K562 (cell line): Measurements from ENCODE around the gene GNG3. TPM values are rescaled to one million over a fixed set of nuclear protein-coding genes. Genes with fewer than 3 reads are reported as not detected.

Source experiments
- CHCHD3 ChIP-seq: fragments of 250-450 bp; sonication (Bioruptor Pico); IDR thresholded peaks from 2 replicates; pipeline ENCODE4 v2.1.2; 2022; ENCODE audit warnings: mild to moderate bottlenecking
- FOXK1 ChIP-seq: sonication (generic); formaldehyde crosslinking; IDR thresholded peaks from 2 replicates; pipeline ENCODE4 v1.8.0; 2022; ENCODE audit warnings: missing genetic modification reagents, mild to moderate bottlenecking, borderline replicate concordance
- FOXP1 ChIP-seq: sonication (generic); formaldehyde crosslinking; IDR thresholded peaks from 2 replicates; pipeline ENCODE4 v1.8.0; 2022; ENCODE audit warnings: mild to moderate bottlenecking, missing genetic modification reagents
- KAT7 ChIP-seq: sonication (generic); formaldehyde crosslinking; IDR thresholded peaks from 2 replicates; pipeline ENCODE4 v1.8.0; 2022; ENCODE audit warnings: missing genetic modification reagents, mild to moderate bottlenecking, borderline replicate concordance
- MYNN ChIP-seq, 2 experiments: sonication (generic); formaldehyde crosslinking in 1 of 2; IDR thresholded peaks; 2 replicates each; pipeline versions ENCODE4 v1.5.0 to v1.6.1; 2016 to 2020; ENCODE audit warnings: antibody characterized with exemption in 1 of 2, missing genetic modification reagents in 1 of 2
- NFRKB ChIP-seq: fragments of 450-650 bp; IDR thresholded peaks from 2 replicates; pipeline ENCODE4 v1.6.1; 2016; ENCODE audit warnings: low read depth
- TEAD4 ChIP-seq, 2 experiments: sonication (generic) in 1 of 2; formaldehyde crosslinking in 1 of 2; IDR thresholded peaks; 2 replicates each; pipeline versions ENCODE4 v1.6.1 to v1.8.0; 2012 to 2022; ENCODE audit warnings: borderline replicate concordance in 1 of 2, inconsistent platforms in 1 of 2, low read length in 1 of 2, mild to moderate bottlenecking in 1 of 2, missing genetic modification reagents in 1 of 2
- ZNF764 ChIP-seq: fragments of 250-450 bp; sonication (Bioruptor Pico); IDR thresholded peaks from 2 replicates; pipeline ENCODE4 v1.4.0; 2020; ENCODE audit warnings: low read depth, mild to moderate bottlenecking, moderate library complexity
- ZNF79 ChIP-seq: fragments of 250-450 bp; sonication (Bioruptor Pico); IDR thresholded peaks from 2 replicates; pipeline ENCODE4 v1.4.0; 2020; ENCODE audit warnings: low read depth, mild to moderate bottlenecking, moderate library complexity
- polyA plus RNA-seq, 8 experiments: library from polyadenylated mRNA; depleted of rRNA in 4 of 8; stranded (reverse) in 5 of 8; unstranded in 3 of 8; fragments of >200 nt; fragmentation: Nextera tagmentation in 2 of 8; fragmentation: Illumina TruSeq in 1 of 8; extraction: Ambion mirVana in 2 of 8; extraction: Trizol in 1 of 8; gene quantifications; 2 replicates each; pipeline versions ENCODE4 v1.2.1 to v1.2.3, GENCODE V29; 2011 to 2014; ENCODE audit warnings: inconsistent platforms in 1 of 8, missing spikeins in 1 of 8
- total RNA-seq, 7 experiments: library from RNA; depleted of rRNA in 6 of 7; stranded (reverse); fragments of >200 nt in 6 of 7; fragmentation: Illumina TruSeq in 2 of 7; extraction: Trizol in 2 of 7; gene quantifications; 2 replicates each; pipeline versions ENCODE4 v1.2.1 to v1.2.3, GENCODE V29; 2011 to 2021; ENCODE audit warnings: low replicate concordance in 1 of 7
- TF ChIP-seq, protein P1 (sequence below): fragments of 250-450 bp; sonication (Bioruptor Pico); IDR thresholded peaks from 2 replicates; pipeline ENCODE4 v1.8.0; 2021; ENCODE audit warnings: borderline replicate concordance, mild to moderate bottlenecking, moderate library complexity; ENCODE audit not compliant: poor library complexity, severe bottlenecking
- TF ChIP-seq, protein P2 (sequence below): fragments of 250-450 bp; sonication (Bioruptor Pico); IDR thresholded peaks from 2 replicates; pipeline ENCODE4 v1.8.0; 2022; ENCODE audit warnings: inconsistent platforms, mild to moderate bottlenecking, moderate library complexity, borderline replicate concordance
- TF ChIP-seq, protein P3 (sequence below): sonication (generic); formaldehyde crosslinking; IDR thresholded peaks from 2 replicates; pipeline ENCODE4 v1.5.0; 2020; ENCODE audit warnings: missing genetic modification reagents
- TF ChIP-seq, protein P4 (sequence below): sonication (generic); formaldehyde crosslinking; IDR thresholded peaks from 2 replicates; pipeline ENCODE4 v1.9.0; 2022; ENCODE audit warnings: mild to moderate bottlenecking, missing genetic modification reagents
- TF ChIP-seq, protein P5 (sequence below): sonication (generic); formaldehyde crosslinking; IDR thresholded peaks from 2 replicates; pipeline ENCODE4 v1.8.0; 2022; ENCODE audit warnings: mild to moderate bottlenecking, missing genetic modification reagents
- TF ChIP-seq, protein P6 (sequence below): sonication (generic); formaldehyde crosslinking; IDR thresholded peaks from 2 replicates; pipeline ENCODE4 v1.8.1; 2023; ENCODE audit warnings: mild to moderate bottlenecking, missing genetic modification reagents

Gene GNG3
- total and polyA plus RNA-seq, 9 of the 15 experiments (the other 6 are each of a cell fraction or from before 2014, with no cell fraction given) = 0.07 TPM; not detected in 8

DNA sequence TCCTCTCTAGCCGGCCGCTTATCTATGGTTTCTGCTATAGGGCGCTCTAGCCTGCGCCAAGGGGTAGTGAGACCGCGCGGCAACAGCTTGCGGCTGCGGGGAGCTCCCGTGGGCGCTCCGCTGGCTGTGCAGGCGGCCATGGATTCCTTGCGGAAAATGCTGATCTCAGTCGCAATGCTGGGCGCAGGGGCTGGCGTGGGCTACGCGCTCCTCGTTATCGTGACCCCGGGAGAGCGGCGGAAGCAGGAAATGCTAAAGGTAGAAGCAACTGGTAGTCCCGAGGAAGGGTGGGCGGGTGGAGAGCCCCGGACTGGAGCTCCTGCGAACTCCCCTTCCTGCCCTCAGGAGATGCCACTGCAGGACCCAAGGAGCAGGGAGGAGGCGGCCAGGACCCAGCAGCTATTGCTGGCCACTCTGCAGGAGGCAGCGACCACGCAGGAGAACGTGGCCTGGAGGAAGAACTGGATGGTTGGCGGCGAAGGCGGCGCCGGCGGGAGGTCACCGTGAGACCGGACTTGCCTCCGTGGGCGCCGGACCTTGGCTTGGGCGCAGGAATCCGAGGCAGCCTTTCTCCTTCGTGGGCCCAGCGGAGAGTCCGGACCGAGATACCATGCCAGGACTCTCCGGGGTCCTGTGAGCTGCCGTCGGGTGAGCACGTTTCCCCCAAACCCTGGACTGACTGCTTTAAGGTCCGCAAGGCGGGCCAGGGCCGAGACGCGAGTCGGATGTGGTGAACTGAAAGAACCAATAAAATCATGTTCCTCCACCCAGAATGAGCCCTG is 35.7 kb upstream of the GNG3 start, which contains the start of the genes LBHD1 and UQCC3 (continued):
- TF ChIP-seq MYNN (IDR thresholded peaks at IDR 0.05) = 0 out of 2 replicates have a peak, but pooled peaks have one; percentile 25
- TF ChIP-seq MYNN (CRISPR knock-in tag; IDR thresholded peaks at IDR 0.05) = no peak
- TF ChIP-seq FOXP1 (CRISPR knock-in tag) = peak; percentile 92
- TF ChIP-seq, protein P1, sequence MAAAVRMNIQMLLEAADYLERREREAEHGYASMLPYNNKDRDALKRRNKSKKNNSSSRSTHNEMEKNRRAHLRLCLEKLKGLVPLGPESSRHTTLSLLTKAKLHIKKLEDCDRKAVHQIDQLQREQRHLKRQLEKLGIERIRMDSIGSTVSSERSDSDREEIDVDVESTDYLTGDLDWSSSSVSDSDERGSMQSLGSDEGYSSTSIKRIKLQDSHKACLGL = no peak
- TF ChIP-seq, protein P2, sequence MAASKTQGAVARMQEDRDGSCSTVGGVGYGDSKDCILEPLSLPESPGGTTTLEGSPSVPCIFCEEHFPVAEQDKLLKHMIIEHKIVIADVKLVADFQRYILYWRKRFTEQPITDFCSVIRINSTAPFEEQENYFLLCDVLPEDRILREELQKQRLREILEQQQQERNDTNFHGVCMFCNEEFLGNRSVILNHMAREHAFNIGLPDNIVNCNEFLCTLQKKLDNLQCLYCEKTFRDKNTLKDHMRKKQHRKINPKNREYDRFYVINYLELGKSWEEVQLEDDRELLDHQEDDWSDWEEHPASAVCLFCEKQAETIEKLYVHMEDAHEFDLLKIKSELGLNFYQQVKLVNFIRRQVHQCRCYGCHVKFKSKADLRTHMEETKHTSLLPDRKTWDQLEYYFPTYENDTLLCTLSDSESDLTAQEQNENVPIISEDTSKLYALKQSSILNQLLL = no peak
- TF ChIP-seq CHCHD3 = 0 out of 2 replicates have a peak, but pooled peaks have one; percentile 14
- TF ChIP-seq, protein P3, sequence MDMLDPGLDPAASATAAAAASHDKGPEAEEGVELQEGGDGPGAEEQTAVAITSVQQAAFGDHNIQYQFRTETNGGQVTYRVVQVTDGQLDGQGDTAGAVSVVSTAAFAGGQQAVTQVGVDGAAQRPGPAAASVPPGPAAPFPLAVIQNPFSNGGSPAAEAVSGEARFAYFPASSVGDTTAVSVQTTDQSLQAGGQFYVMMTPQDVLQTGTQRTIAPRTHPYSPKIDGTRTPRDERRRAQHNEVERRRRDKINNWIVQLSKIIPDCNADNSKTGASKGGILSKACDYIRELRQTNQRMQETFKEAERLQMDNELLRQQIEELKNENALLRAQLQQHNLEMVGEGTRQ (CRISPR knock-in tag) = no peak
- peak; percentile 83 for TF ChIP-seq NFRKB
- TF ChIP-seq KAT7 (CRISPR knock-in tag) = peak; percentile 97
- TF ChIP-seq, protein P4, sequence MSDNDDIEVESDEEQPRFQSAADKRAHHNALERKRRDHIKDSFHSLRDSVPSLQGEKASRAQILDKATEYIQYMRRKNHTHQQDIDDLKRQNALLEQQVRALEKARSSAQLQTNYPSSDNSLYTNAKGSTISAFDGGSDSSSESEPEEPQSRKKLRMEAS (CRISPR knock-in tag) = peak; percentile 85; the same call in 1 of the 2 replicates
- TF ChIP-seq FOXK1 = peak; percentile 67; the same call in 1 of the 2 replicates
- TF ChIP-seq ZNF764 (CRISPR knock-in tag) = no peak
- peak; percentile 11; the same call in 1 of the 2 replicates for TF ChIP-seq TEAD4 (IDR thresholded peaks at IDR 0.05; ENCODE audit: low read length)
- no peak for TF ChIP-seq TEAD4 (CRISPR knock-in tag; IDR thresholded peaks at IDR 0.05; ENCODE audit: borderline replicate concordance)
- TF ChIP-seq, protein P5, sequence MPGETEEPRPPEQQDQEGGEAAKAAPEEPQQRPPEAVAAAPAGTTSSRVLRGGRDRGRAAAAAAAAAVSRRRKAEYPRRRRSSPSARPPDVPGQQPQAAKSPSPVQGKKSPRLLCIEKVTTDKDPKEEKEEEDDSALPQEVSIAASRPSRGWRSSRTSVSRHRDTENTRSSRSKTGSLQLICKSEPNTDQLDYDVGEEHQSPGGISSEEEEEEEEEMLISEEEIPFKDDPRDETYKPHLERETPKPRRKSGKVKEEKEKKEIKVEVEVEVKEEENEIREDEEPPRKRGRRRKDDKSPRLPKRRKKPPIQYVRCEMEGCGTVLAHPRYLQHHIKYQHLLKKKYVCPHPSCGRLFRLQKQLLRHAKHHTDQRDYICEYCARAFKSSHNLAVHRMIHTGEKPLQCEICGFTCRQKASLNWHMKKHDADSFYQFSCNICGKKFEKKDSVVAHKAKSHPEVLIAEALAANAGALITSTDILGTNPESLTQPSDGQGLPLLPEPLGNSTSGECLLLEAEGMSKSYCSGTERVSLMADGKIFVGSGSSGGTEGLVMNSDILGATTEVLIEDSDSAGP (CRISPR knock-in tag) = 0 out of 2 replicates have a peak, but pooled peaks have one; percentile 42
- no peak for TF ChIP-seq ZNF79 (CRISPR knock-in tag)
- TF ChIP-seq, protein P6, sequence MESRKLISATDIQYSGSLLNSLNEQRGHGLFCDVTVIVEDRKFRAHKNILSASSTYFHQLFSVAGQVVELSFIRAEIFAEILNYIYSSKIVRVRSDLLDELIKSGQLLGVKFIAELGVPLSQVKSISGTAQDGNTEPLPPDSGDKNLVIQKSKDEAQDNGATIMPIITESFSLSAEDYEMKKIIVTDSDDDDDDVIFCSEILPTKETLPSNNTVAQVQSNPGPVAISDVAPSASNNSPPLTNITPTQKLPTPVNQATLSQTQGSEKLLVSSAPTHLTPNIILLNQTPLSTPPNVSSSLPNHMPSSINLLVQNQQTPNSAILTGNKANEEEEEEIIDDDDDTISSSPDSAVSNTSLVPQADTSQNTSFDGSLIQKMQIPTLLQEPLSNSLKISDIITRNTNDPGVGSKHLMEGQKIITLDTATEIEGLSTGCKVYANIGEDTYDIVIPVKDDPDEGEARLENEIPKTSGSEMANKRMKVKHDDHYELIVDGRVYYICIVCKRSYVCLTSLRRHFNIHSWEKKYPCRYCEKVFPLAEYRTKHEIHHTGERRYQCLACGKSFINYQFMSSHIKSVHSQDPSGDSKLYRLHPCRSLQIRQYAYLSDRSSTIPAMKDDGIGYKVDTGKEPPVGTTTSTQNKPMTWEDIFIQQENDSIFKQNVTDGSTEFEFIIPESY (CRISPR knock-in tag) = no peak
